ENCODE measurements around the gene TMEM134. TPM values are rescaled to one million over a fixed set of nuclear protein-coding genes. Genes with fewer than 3 reads are reported as not detected.

Gene TMEM134
- total and polyA plus RNA-seq, 9 of the 15 experiments (the other 6 are each of a cell fraction or from before 2014, with no cell fraction given) = 0.63 to 48.4 (median 10.7) TPM

GRCh38 chr11:67420646-67421429, 48.2 kb downstream of the TMEM134 start (continued):
- TF ChIP-seq GTF3C2 (IDR thresholded peaks at IDR 0.05; ENCODE audit: borderline replicate concordance, extremely low read depth, insufficient read length) (no peak), OTX1 (CRISPR knock-in tag; IDR thresholded peaks at IDR 0.05) (no peak), SREBF1 (IDR thresholded peaks at IDR 0.05; ENCODE audit: borderline replicate concordance, low read depth, low read length) (no peak), HDAC3 (IDR thresholded peaks at IDR 0.05; ENCODE audit: borderline replicate concordance, partially characterized antibody) (no peak), NCOR1 (IDR thresholded peaks at IDR 0.05) (no peak), STAT5B (CRISPR knock-in tag; IDR thresholded peaks at IDR 0.05) (no peak), PHF8 (IDR thresholded peaks at IDR 0.05; ENCODE audit: borderline replicate concordance, low read length) (peak; percentile 86; the same call in 1 of the 2 replicates), HDAC2 (IDR thresholded peaks at IDR 0.05) (no peak), NRF1 (conservative IDR thresholded peaks at IDR 0.05 in 1 of 2, IDR thresholded peaks at IDR 0.05 in 1 of 2) (peak; percentile 82 to 86), ZNF79 (CRISPR knock-in tag; IDR thresholded peaks at IDR 0.05; ENCODE audit: low read depth) (no peak), ZSCAN29 (IDR thresholded peaks at IDR 0.05) (no peak), CCNT2 (IDR thresholded peaks at IDR 0.05; ENCODE audit: borderline replicate concordance, extremely low read depth, insufficient read length, low read depth, low read length) (peak; percentile 64), ZKSCAN8 (CRISPR knock-in tag; IDR thresholded peaks at IDR 0.05) (no peak), PTTG1 (tag; IDR thresholded peaks at IDR 0.05; ENCODE audit: low read depth) (no peak), HES1 (IDR thresholded peaks at IDR 0.05; ENCODE audit: low read depth) (no peak), SAP30 (IDR thresholded peaks at IDR 0.05; ENCODE audit: borderline replicate concordance, insufficient read depth, low read depth, low read length, poor library complexity, severe bottlenecking) (peak; percentile 87), ID3 (CRISPR knock-in tag; IDR thresholded peaks at IDR 0.05) (no peak), ID3 (tag; IDR thresholded peaks at IDR 0.05) (peak; percentile 84), ATF2 (CRISPR knock-in tag; IDR thresholded peaks at IDR 0.05) (no peak), MEIS2 (IDR thresholded peaks at IDR 0.05; ENCODE audit: partially characterized antibody) (peak; percentile 32)
- TF ChIP-seq, protein P1, sequence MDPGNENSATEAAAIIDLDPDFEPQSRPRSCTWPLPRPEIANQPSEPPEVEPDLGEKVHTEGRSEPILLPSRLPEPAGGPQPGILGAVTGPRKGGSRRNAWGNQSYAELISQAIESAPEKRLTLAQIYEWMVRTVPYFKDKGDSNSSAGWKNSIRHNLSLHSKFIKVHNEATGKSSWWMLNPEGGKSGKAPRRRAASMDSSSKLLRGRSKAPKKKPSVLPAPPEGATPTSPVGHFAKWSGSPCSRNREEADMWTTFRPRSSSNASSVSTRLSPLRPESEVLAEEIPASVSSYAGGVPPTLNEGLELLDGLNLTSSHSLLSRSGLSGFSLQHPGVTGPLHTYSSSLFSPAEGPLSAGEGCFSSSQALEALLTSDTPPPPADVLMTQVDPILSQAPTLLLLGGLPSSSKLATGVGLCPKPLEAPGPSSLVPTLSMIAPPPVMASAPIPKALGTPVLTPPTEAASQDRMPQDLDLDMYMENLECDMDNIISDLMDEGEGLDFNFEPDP (CRISPR knock-in tag; IDR thresholded peaks at IDR 0.05) = no peak

All from K562 (cell line).